ENCODE data around the gene HERPUD2. TPM values are rescaled to one million over a fixed set of nuclear protein-coding genes. Genes with fewer than 3 reads are reported as not detected.

Gene HERPUD2
- total RNA-seq, 1 donor from 2014 or later: 31.8 TPM

Other genes starting within 250 kb of the HERPUD2 start
- gene SEPTIN7, start 105.9 kb upstream of the HERPUD2 start, total RNA-seq: 349 and 355 TPM in 2 replicates